Embryonic facial prominence (tissue), 1 donor: ENCODE data around the gene ZNF165.
A peak's percentile ranks its signal among the peaks of the same experiment; 100 is the strongest.
"Not testable (repeated sequence)": the region's sequence is repeated elsewhere in the genome, so short reads cannot be mapped to it uniquely, and the experiment has no call there.

Source experiments
- DNase-seq: peaks from one replicate; pipeline ENCODE4 v3.0.0-alpha.2; 2016; ENCODE audit errors: extremely low spot score

The ZNF165 gene

GRCh38 chr6:28080381-28080630 lies at the start of gene ZNF165:
TSS of gene ZNF165 (plus strand) at chr6:28080568. CDS start at chr6:28085481, 4,913 bp downstream.
- DNase-seq: not testable (repeated sequence)

- no peak for DNase-seq
Observed at GRCh38 chr6:28053584-28053983, 26.8 kb upstream of the ZNF165 start.

- no peak for DNase-seq
Observed at GRCh38 chr6:28060405-28060804, 20.0 kb upstream of the ZNF165 start.

GRCh38 chr6:28064272-28064671 lies 16.1 kb upstream of the ZNF165 start:
- DNase-seq: no peak

GRCh38 chr6:28068067-28068466 lies 12.3 kb upstream of the ZNF165 start:
- DNase-seq: no peak

- not testable (repeated sequence) for DNase-seq
Observed at GRCh38 chr6:28070968-28071367, 9.4 kb upstream of the ZNF165 start.

GRCh38 chr6:28078050-28078449 lies 2.3 kb upstream of the ZNF165 start:
- no peak for DNase-seq

GRCh38 chr6:28078836-28079235 lies 1.5 kb upstream of the ZNF165 start:
- no peak for DNase-seq

- DNase-seq: peak; percentile 94
Observed at GRCh38 chr6:28080631-28081485, 490 bp downstream of the ZNF165 start.

GRCh38 chr6:28081486-28081751 lies 1.1 kb downstream of the ZNF165 start:
- no peak for DNase-seq

GRCh38 chr6:28082939-28083338 lies 2.6 kb downstream of the ZNF165 start:
- DNase-seq: no peak

- no peak for DNase-seq
Observed at GRCh38 chr6:28089054-28089453, 8.7 kb downstream of the ZNF165 start.

- DNase-seq: no peak
Observed at GRCh38 chr6:28090917-28091586, 10.7 kb downstream of the ZNF165 start.

- not testable (repeated sequence) for DNase-seq
Observed at GRCh38 chr6:28102222-28102621, 21.9 kb downstream of the ZNF165 start.

- DNase-seq: not testable (repeated sequence)
Observed at GRCh38 chr6:28102699-28103098, 22.3 kb downstream of the ZNF165 start.

- peak; percentile 77 for DNase-seq
Observed at GRCh38 chr6:28104392-28105244, 24.2 kb downstream of the ZNF165 start.

- DNase-seq: no peak
Observed at GRCh38 chr6:28105245-28105639, 24.9 kb downstream of the ZNF165 start.

GRCh38 chr6:28107506-28107905 lies 27.1 kb downstream of the ZNF165 start:
- DNase-seq: no peak

GRCh38 chr6:28111964-28112363 lies 31.6 kb downstream of the ZNF165 start:
- DNase-seq: no peak

- no peak for DNase-seq
Observed at GRCh38 chr6:28115799-28116198, 35.4 kb downstream of the ZNF165 start.

- no peak for DNase-seq
Observed at GRCh38 chr6:28117386-28118050, 37.1 kb downstream of the ZNF165 start.

GRCh38 chr6:28118217-28118616 lies 37.8 kb downstream of the ZNF165 start:
- DNase-seq: no peak
